KMS-11 (cell line): ENCODE measurements around the gene KRTAP10-1.

Source experiments
- H2AFZ ChIP-seq: fragments of 200-600 bp; sonication (generic); 2 replicates; pipeline ENCODE4 v1.6.1; 2016; ENCODE audit warnings: antibody characterized with exemption, mixed run types, low read depth
- H3K27ac ChIP-seq: fragments of 200-600 bp; sonication (generic); 2 replicates; pipeline ENCODE4 v1.6.1; 2016; ENCODE audit warnings: mild to moderate bottlenecking, mixed run types
- H3K27me3 ChIP-seq: fragments of 200-600 bp; sonication (generic); 2 replicates; pipeline ENCODE4 v1.6.1; 2017; ENCODE audit warnings: mild to moderate bottlenecking, low read depth, mixed run types, moderate library complexity; ENCODE audit not compliant: insufficient read depth
- H3K36me3 ChIP-seq: fragments of 200-600 bp; sonication (generic); 2 replicates; pipeline ENCODE4 v1.6.1; 2017; ENCODE audit warnings: mild to moderate bottlenecking, mixed run types; ENCODE audit not compliant: insufficient read depth
- H3K4me1 ChIP-seq: fragments of 200-600 bp; sonication (generic); 2 replicates; pipeline ENCODE4 v1.6.1; 2016; ENCODE audit warnings: mild to moderate bottlenecking, low read depth, mixed run types; ENCODE audit not compliant: poor library complexity, severe bottlenecking
- H3K4me2 ChIP-seq: fragments of 200-600 bp; sonication (generic); 2 replicates; pipeline ENCODE4 v1.7.0; 2016; ENCODE audit warnings: mild to moderate bottlenecking, mixed run types
- H3K4me3 ChIP-seq: fragments of 200-600 bp; sonication (generic); IDR thresholded peaks from 2 replicates; pipeline ENCODE4 v1.6.1; 2017; ENCODE audit warnings: low read depth, low read length, mixed read lengths; ENCODE audit not compliant: insufficient read depth
- H3K79me2 ChIP-seq: fragments of 200-600 bp; sonication (generic); 2 replicates; pipeline ENCODE4 v1.6.1; 2016; ENCODE audit warnings: low read depth, mixed run types; ENCODE audit not compliant: insufficient read depth
- H3K9ac ChIP-seq: fragments of 200-600 bp; sonication (generic); 2 replicates; pipeline ENCODE4 v1.6.1; 2016; ENCODE audit warnings: mild to moderate bottlenecking, mixed run types
- H4K20me1 ChIP-seq: fragments of 200-600 bp; sonication (generic); 2 replicates; pipeline ENCODE4 v1.6.1; 2016; ENCODE audit warnings: mild to moderate bottlenecking, mixed run types; ENCODE audit not compliant: insufficient read depth
- CTCF ChIP-seq: fragments of 200-600 bp; sonication (generic); conservative IDR thresholded peaks from 2 replicates; pipeline ENCODE4 v1.6.1; 2017; ENCODE audit warnings: low read depth, mild to moderate bottlenecking, antibody characterized with exemption, low read length, moderate library complexity, mixed read lengths

The KRTAP10-1 gene

GRCh38 chr21:44502171-44502958 is 37.6 kb downstream of the KRTAP10-1 start:
- Histone ChIP-seq H3K79me2 (no peaks in the 10 kb centered on the region), H3K36me3 (no peaks in the 10 kb centered on the region), H3K9ac (no peak overlapping the region), H2AFZ (no peak overlapping the region), H3K27ac (no peak overlapping the region), H3K27me3 (peaks cover 95% of the 10 kb centered on the region), H3K4me3 (no peak overlapping the region), H3K4me2 (no peak overlapping the region), H4K20me1 (no peaks in the 10 kb centered on the region), H3K4me1 (no peaks in the 10 kb centered on the region)
- TF ChIP-seq CTCF = no peak

- H3K79me2 ChIP-seq = no peaks in the 10 kb centered on the region
- H2AFZ ChIP-seq = no peak overlapping the region
- no peaks in the 10 kb centered on the region for H3K36me3 ChIP-seq
- H3K9ac ChIP-seq = no peak overlapping the region
- H3K27ac ChIP-seq = no peak overlapping the region
- no peaks in the 10 kb centered on the region for H3K4me1 ChIP-seq
- no peak for TF ChIP-seq CTCF
- H3K4me2 ChIP-seq = no peak overlapping the region
- H3K27me3 ChIP-seq = peaks cover 97% of the 10 kb centered on the region
- H3K4me3 ChIP-seq = no peak overlapping the region
- no peaks in the 10 kb centered on the region for H4K20me1 ChIP-seq
Measured at GRCh38 chr21:44500111-44500510, 39.9 kb downstream of the KRTAP10-1 start.

- peaks cover 97% of the 10 kb centered on the region for H3K27me3 ChIP-seq
- no peak overlapping the region for H3K4me3 ChIP-seq
- H3K36me3 ChIP-seq = no peaks in the 10 kb centered on the region
- no peaks in the 10 kb centered on the region for H4K20me1 ChIP-seq
- no peak overlapping the region for H2AFZ ChIP-seq
- H3K9ac ChIP-seq = no peak overlapping the region
- TF ChIP-seq CTCF = no peak
- no peaks in the 10 kb centered on the region for H3K4me1 ChIP-seq
- H3K79me2 ChIP-seq = no peaks in the 10 kb centered on the region
- no peak overlapping the region for H3K4me2 ChIP-seq
- no peak overlapping the region for H3K27ac ChIP-seq
Measured at GRCh38 chr21:44499631-44500030, 40.4 kb downstream of the KRTAP10-1 start.

- Histone ChIP-seq H2AFZ (no peak overlapping the region), H3K4me1 (no peaks in the 10 kb centered on the region), H3K36me3 (no peaks in the 10 kb centered on the region), H3K27me3 (peaks cover 99% of the 10 kb centered on the region), H3K9ac (no peak overlapping the region), H3K79me2 (no peaks in the 10 kb centered on the region), H3K27ac (no peak overlapping the region), H4K20me1 (no peaks in the 10 kb centered on the region), H3K4me3 (no peak overlapping the region), H3K4me2 (no peak overlapping the region)
- TF ChIP-seq CTCF = no peak
Measured at GRCh38 chr21:44499211-44499560, 40.8 kb downstream of the KRTAP10-1 start.
